Trophoblast cell (in vitro differentiated cells and primary cell): Measurements from ENCODE around the gene CARNS1.

Experiments used
- DNase-seq, 2 donors: peaks; one replicate each; pipeline ENCODE4 v3.0.0-alpha.2; 2016
- H2AFZ ChIP-seq: 2 replicates; pipeline ENCODE4 v1.6.1; 2013; ENCODE audit warnings: low read length, moderate library complexity, mild to moderate bottlenecking; ENCODE audit not compliant: insufficient read depth, poor library complexity
- H2AK5ac ChIP-seq: 2 replicates; pipeline ENCODE4 v1.6.1; 2013; ENCODE audit warnings: mild to moderate bottlenecking, low read length
- H2BK120ac ChIP-seq: 2 replicates; pipeline ENCODE4 v1.6.1; 2013; ENCODE audit warnings: low read length, mild to moderate bottlenecking, moderate library complexity; ENCODE audit not compliant: insufficient read depth, poor library complexity
- H2BK12ac ChIP-seq: 2 replicates; pipeline ENCODE4 v1.6.1; 2013; ENCODE audit warnings: mild to moderate bottlenecking, low read length, moderate library complexity
- H2BK5ac ChIP-seq: 2 replicates; pipeline ENCODE4 v1.6.1; 2013; ENCODE audit warnings: low read length, low read depth, moderate library complexity, mild to moderate bottlenecking; ENCODE audit not compliant: poor library complexity
- H3K14ac ChIP-seq: 2 replicates; pipeline ENCODE4 v1.6.1; 2013; ENCODE audit warnings: mild to moderate bottlenecking, low read length
- H3K18ac ChIP-seq: 2 replicates; pipeline ENCODE4 v1.6.1; 2013; ENCODE audit warnings: mild to moderate bottlenecking, low read length
- H3K23ac ChIP-seq: 2 replicates; pipeline ENCODE4 v1.6.1; 2013; ENCODE audit warnings: low read length
- H3K27ac ChIP-seq: 2 replicates; pipeline ENCODE4 v1.5.1; 2013; ENCODE audit warnings: low read depth, mild to moderate bottlenecking, inconsistent platforms, low read length, moderate library complexity
- H3K27me3 ChIP-seq: 2 replicates; pipeline ENCODE4 v1.6.1; 2013; ENCODE audit warnings: inconsistent platforms, mild to moderate bottlenecking, low read length, moderate library complexity; ENCODE audit not compliant: insufficient read depth
- H3K36me3 ChIP-seq, 2 experiments: 1 replicate in 1 of 2; 2 replicates in 1 of 2; pipeline ENCODE4 v1.6.1; 2013; ENCODE audit warnings: low read length in 2 of 2, mild to moderate bottlenecking in 2 of 2, moderate library complexity in 1 of 2; ENCODE audit not compliant: insufficient read depth in 2 of 2, control insufficient read depth in 1 of 2
- H3K4ac ChIP-seq: 2 replicates; pipeline ENCODE4 v1.6.1; 2013; ENCODE audit warnings: low read depth, mild to moderate bottlenecking, low read length, moderate library complexity
- H3K4me1 ChIP-seq, 2 experiments: 1 replicate in 1 of 2; 2 replicates in 1 of 2; pipeline ENCODE4 v1.6.1; 2013; ENCODE audit warnings: low read length in 2 of 2, mild to moderate bottlenecking in 2 of 2, moderate library complexity in 1 of 2; ENCODE audit not compliant: insufficient read depth in 2 of 2, control insufficient read depth in 1 of 2
- H3K4me2 ChIP-seq: 2 replicates; pipeline ENCODE4 v1.6.1; 2013; ENCODE audit warnings: inconsistent platforms, mild to moderate bottlenecking, low read length, moderate library complexity
- H3K4me3 ChIP-seq: 2 replicates; pipeline ENCODE4 v1.5.1; 2013; ENCODE audit warnings: mild to moderate bottlenecking, low read depth, low read length, inconsistent platforms
- H3K79me1 ChIP-seq: one replicate; pipeline ENCODE4 v1.6.1; 2013; ENCODE audit warnings: low read length
- H3K79me2 ChIP-seq: 2 replicates; pipeline ENCODE4 v1.6.1; 2013; ENCODE audit warnings: low read length, mild to moderate bottlenecking; ENCODE audit not compliant: control insufficient read depth, insufficient read depth, poor library complexity
- H3K9ac ChIP-seq: 2 replicates; pipeline ENCODE4 v1.6.1; 2013; ENCODE audit warnings: mild to moderate bottlenecking, low read length
- H3K9me3 ChIP-seq: 2 replicates; pipeline ENCODE4 v1.6.1; 2013; ENCODE audit warnings: low read depth, mild to moderate bottlenecking, control low read depth, inconsistent platforms, low read length; ENCODE audit not compliant: insufficient read depth
- H4K12ac ChIP-seq: 2 replicates; pipeline ENCODE4 v1.6.1; 2013; ENCODE audit warnings: low read depth, mild to moderate bottlenecking, low read length, moderate library complexity
- H4K8ac ChIP-seq: 2 replicates; pipeline ENCODE4 v1.6.1; 2013; ENCODE audit warnings: low read depth, mild to moderate bottlenecking, low read length, moderate library complexity
- H4K91ac ChIP-seq: one replicate; pipeline ENCODE4 v1.6.1; 2013; ENCODE audit warnings: low read depth, mild to moderate bottlenecking, low read length, moderate library complexity
- WGBS: extraction: QIAGEN DNeasy Blood & Tissue Kit; methylation state at CpG from one replicate; pipeline ENCODE4 v1.1.7; 2013; ENCODE audit warnings: missing lambda C conversion rate; ENCODE audit not compliant: insufficient read length, insufficient coverage; ENCODE audit errors: extremely low coverage; 5-methylcytosine and 5-hydroxymethylcytosine counted together

Gene CARNS1

DNA sequence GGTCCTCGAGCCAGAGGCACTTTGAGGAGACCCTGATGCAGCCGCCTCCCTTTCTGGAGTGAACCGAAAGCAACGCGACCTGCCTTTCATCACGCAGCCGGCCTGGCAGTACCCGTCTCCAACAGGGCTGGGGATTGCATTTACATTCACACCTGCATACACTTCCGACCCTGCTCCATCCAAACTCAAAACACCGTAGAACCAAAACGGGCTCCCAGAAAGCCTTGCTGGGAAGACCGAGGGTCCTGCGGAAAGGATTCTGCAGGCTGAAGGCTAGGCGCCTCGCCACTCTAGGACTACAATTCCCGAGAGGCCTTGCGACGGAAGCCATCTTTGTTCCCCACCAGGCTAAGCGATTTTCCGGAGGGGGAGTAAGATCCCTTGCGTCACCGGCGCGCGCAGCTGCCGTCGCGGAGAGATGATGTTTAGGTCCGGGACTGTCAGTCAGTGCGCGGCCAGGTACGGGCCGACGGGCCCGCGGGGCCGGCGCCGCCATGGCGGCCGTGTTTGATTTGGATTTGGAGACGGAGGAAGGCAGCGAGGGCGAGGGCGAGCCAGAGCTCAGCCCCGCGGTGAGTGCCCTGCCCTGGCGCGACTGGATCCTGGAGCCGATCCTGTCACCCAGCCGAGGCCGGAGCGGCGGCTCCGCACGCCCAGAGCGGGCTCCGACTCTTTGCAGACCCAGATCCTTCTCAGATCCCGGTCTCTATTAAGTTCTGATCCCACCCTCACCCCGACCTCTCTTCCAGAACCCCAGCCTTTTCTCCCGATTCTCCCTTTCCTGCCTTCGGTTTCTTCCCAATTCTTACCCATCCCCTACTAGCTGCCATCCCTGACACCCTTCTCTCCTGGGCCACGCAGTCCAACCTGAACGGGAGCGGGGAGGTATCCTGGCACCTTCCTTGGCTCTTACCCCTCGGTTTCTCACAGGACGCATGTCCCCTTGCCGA, 12.8 kb downstream of the CARNS1 start, which contains the start of gene RPS6KB2:
Gene RPS6KB2 (plus strand): TSS at position 443 of the 950 bp plus-strand sequence. CDS start 52 bp downstream, at position 495.
- H3K9ac ChIP-seq, result peak within 1 kb of the TSS; percentile 91
- H3K14ac ChIP-seq, result peak within 1 kb of the TSS; percentile 61
- peak within 1 kb of the TSS; percentile 88 for H4K8ac ChIP-seq
- H3K79me1 ChIP-seq, result peaks cover 8% of the 10 kb centered on the region
- H2BK120ac ChIP-seq, result peak within 1 kb of the TSS; percentile 67
- no peaks in the 10 kb centered on the region for H3K27me3 ChIP-seq
- H3K4me3 ChIP-seq, result peak within 1 kb of the TSS; percentile 91
- H3K9me3 ChIP-seq, result peaks cover 2% of the 10 kb centered on the region
- WGBS, result no CpG with 5 or more reads among the region's 68 CpGs
- H3K4me1 ChIP-seq, result peaks cover 0 to 9% of the 10 kb centered on the region in 2 experiments
- H3K23ac ChIP-seq, result no peak within 1 kb of the TSS
- peaks cover 5% of the 10 kb centered on the region for H3K79me2 ChIP-seq
- peak within 1 kb of the TSS; percentile 83 for H3K4me2 ChIP-seq
- peak within 1 kb of the TSS; percentile 44 for H3K4ac ChIP-seq
- H3K27ac ChIP-seq, result peak within 1 kb of the TSS; percentile 7
- H4K12ac ChIP-seq, result peak within 1 kb of the TSS; percentile 68
- H3K36me3 ChIP-seq, result peaks cover 31 to 35% of the 10 kb centered on the region in 2 experiments
- peak; percentile 99 for DNase-seq
- H4K91ac ChIP-seq, result peak within 1 kb of the TSS; percentile 74
- H2BK12ac ChIP-seq, result no peak within 1 kb of the TSS
- H3K18ac ChIP-seq, result peak within 1 kb of the TSS; percentile 74
- H2AK5ac ChIP-seq, result peak within 1 kb of the TSS; percentile 22
- H2AFZ ChIP-seq, result peak within 1 kb of the TSS; percentile 85
- H2BK5ac ChIP-seq, result peak within 1 kb of the TSS; percentile 10

DNA sequence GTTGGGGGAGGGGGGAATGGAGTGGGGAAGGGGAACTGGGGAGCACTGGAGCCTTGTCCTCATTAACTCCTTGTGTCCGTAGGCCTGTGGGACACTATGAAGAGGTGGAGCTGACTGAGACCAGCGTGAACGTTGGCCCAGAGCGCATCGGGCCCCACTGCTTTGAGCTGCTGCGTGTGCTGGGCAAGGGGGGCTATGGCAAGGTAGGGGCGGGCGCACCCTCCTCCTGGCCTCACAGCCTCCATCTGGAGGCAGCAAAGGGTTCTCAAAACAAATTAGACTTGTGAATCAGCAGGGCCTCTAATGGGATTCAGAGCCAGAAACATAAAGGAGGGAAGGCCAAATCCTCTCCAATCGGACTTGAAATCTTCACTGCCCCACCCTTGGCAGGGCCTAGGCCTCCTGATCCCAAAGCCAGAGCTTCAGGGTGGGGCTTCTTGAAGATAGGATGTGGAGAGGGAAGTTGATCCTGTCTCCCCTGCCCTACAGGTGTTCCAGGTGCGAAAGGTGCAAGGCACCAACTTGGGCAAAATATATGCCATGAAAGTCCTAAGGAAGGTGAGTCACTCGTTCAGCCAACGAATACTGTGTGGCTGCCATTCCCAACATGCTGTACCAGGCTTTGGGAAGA, 13.7 kb downstream of the CARNS1 start:
- Histone ChIP-seq H3K4me2 (peak overlapping the region; percentile 60), H3K4ac (peak overlapping the region; percentile 44), H2BK5ac (no peak overlapping the region), H3K4me1 (peaks cover 0 to 9% of the 10 kb centered on the region in 2 experiments), H3K23ac (no peak overlapping the region), H3K36me3 (peaks cover 39 to 43% of the 10 kb centered on the region in 2 experiments), H3K9ac (peak overlapping the region; percentile 91), H2AK5ac (no peak overlapping the region), H3K79me2 (peaks cover 5% of the 10 kb centered on the region), H3K9me3 (no peaks in the 10 kb centered on the region), H3K14ac (no peak overlapping the region), H2BK120ac (no peak overlapping the region), H3K79me1 (peaks cover 8% of the 10 kb centered on the region), H4K8ac (no peak overlapping the region), H3K18ac (no peak overlapping the region), H3K27ac (no peak overlapping the region), H3K27me3 (no peaks in the 10 kb centered on the region), H2AFZ (no peak overlapping the region), H4K91ac (peak overlapping the region; percentile 74), H4K12ac (no peak overlapping the region), H3K4me3 (peak overlapping the region; percentile 91), H2BK12ac (no peak overlapping the region)
- no peak for DNase-seq
- WGBS, result no CpG with 5 or more reads among the region's 12 CpGs

DNA sequence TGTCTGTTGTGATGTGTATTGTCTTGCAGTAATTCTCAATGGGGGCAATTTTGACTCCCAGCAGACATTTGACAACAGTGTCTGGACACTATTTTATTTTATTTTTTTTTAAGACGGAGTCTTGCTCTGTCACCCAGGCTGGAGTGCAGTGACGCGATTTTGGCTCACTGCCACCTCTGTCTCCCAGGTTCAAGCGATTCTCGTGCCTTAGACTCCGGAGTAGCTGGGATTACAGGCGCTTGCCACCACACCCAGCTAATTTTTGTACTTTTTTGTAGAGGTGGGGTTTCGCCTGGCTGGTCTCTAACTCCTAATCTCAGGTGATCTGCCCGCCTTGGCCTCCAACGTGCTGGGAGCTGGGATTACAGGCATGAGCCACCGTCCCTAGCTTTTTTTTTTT, 14.2 kb downstream of the CARNS1 start:
- Histone ChIP-seq H3K4me3 (no peak overlapping the region), H3K79me1 (peaks cover 8% of the 10 kb centered on the region), H3K18ac (no peak overlapping the region), H4K8ac (no peak overlapping the region), H4K12ac (no peak overlapping the region), H3K4me1 (peaks cover 0 to 9% of the 10 kb centered on the region in 2 experiments), H3K79me2 (peaks cover 5% of the 10 kb centered on the region), H3K9me3 (no peaks in the 10 kb centered on the region), H3K9ac (no peak overlapping the region), H3K4me2 (no peak overlapping the region), H3K14ac (no peak overlapping the region), H3K23ac (no peak overlapping the region), H2AK5ac (no peak overlapping the region), H2BK5ac (no peak overlapping the region), H2BK120ac (no peak overlapping the region), H3K27ac (no peak overlapping the region), H2BK12ac (no peak overlapping the region), H4K91ac (no peak overlapping the region), H3K4ac (no peak overlapping the region), H3K36me3 (peaks cover 45 to 49% of the 10 kb centered on the region in 2 experiments), H2AFZ (no peak overlapping the region), H3K27me3 (no peaks in the 10 kb centered on the region)
- DNase-seq, result no peak
- WGBS, result no CpG with 5 or more reads among the region's 11 CpGs

DNA sequence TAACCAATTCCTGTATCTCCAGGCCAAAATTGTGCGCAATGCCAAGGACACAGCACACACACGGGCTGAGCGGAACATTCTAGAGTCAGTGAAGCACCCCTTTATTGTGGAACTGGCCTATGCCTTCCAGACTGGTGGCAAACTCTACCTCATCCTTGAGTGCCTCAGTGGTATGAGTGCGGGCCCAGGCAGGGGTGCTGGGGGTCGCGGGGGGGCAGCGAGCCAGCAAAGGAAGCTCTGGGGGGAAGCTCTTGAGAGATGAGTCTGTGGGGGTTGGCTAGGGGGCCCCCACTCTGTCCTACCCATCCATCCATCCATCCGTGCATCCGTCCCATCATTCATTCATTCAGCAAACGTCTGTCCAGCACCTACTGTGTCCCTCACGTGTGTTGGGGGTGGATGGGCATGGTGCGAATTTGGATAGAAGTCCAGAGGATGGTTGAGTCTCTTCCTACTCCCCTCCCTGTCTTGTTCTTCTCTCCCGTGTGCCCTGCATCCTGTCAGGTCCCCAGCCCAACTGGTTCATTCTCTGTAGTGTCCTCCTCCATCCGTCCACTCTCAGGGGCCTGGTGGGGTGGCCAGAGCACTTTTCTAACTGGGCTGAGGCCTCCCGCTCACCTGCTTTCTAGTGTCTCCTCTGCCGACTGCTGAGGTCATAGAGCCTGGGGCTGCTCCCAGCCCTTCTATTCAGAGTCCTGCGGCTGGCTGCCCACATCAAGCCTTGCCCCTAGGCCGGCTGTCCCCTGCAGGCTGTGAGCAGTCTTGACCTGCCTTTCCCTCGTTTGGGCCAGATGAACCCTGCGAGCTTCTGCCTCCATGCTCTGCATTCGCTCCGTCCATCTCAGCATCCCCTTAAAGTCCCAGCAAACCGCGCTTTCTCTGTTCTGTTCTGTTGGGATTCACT, 16.1 kb downstream of the CARNS1 start:
- Histone ChIP-seq H3K14ac (no peak overlapping the region), H3K4ac (no peak overlapping the region), H3K4me3 (no peak overlapping the region), H3K27me3 (no peaks in the 10 kb centered on the region), H4K91ac (no peak overlapping the region), H2BK12ac (no peak overlapping the region), H3K4me1 (peaks cover 6 to 22% of the 10 kb centered on the region in 2 experiments), H2AFZ (no peak overlapping the region), H3K23ac (no peak overlapping the region), H2BK120ac (no peak overlapping the region), H2BK5ac (no peak overlapping the region), H3K36me3 (peaks cover 60 to 62% of the 10 kb centered on the region in 2 experiments), H3K79me2 (peaks cover 5% of the 10 kb centered on the region), H3K79me1 (peaks cover 11% of the 10 kb centered on the region), H3K4me2 (no peak overlapping the region), H3K9me3 (no peaks in the 10 kb centered on the region), H2AK5ac (no peak overlapping the region), H3K9ac (no peak overlapping the region), H3K27ac (no peak overlapping the region), H4K8ac (no peak overlapping the region), H3K18ac (no peak overlapping the region), H4K12ac (no peak overlapping the region)
- no CpG with 5 or more reads among the region's 24 CpGs for WGBS
- peak; percentile 30 to 32 for DNase-seq
